HUES6 (cell line): ENCODE data around the gene OMA1.

Source experiments
- H3K27ac ChIP-seq: 2 replicates; pipeline ENCODE4 v1.7.0; 2013; ENCODE audit warnings: low read depth, mild to moderate bottlenecking, low read length, inconsistent platforms
- H3K27me3 ChIP-seq: 2 replicates; pipeline ENCODE4 v1.6.1; 2013; ENCODE audit warnings: low read length; ENCODE audit not compliant: control insufficient read depth, insufficient read depth
- H3K36me3 ChIP-seq: 2 replicates; pipeline ENCODE4 v1.6.1; 2013; ENCODE audit warnings: low read length; ENCODE audit not compliant: control insufficient read depth, insufficient read depth
- H3K4me1 ChIP-seq: 2 replicates; pipeline ENCODE4 v1.6.1; 2013; ENCODE audit warnings: low read length; ENCODE audit not compliant: control insufficient read depth, insufficient read depth
- H3K4me3 ChIP-seq: 2 replicates; pipeline ENCODE4 v1.5.1; 2013; ENCODE audit warnings: low read depth, low read length
- H3K9ac ChIP-seq: one replicate; pipeline ENCODE4 v1.6.1; 2013; ENCODE audit warnings: mild to moderate bottlenecking, low read length
- H3K9me3 ChIP-seq: 2 replicates; pipeline ENCODE4 v1.6.1; 2013; ENCODE audit warnings: low read depth, low read length; ENCODE audit not compliant: control insufficient read depth, insufficient read depth

OMA1 gene

GRCh38 chr1:58481962-58482361, 64.6 kb downstream of the OMA1 start:
- no peaks in the 10 kb centered on the region for H3K4me1 ChIP-seq
- no peak overlapping the region for H3K9ac ChIP-seq
- no peaks in the 10 kb centered on the region; the same call in 1 of the 2 replicates for H3K9me3 ChIP-seq
- H3K27ac ChIP-seq, result no peak overlapping the region
- no peaks in the 10 kb centered on the region for H3K27me3 ChIP-seq
- no peaks in the 10 kb centered on the region for H3K36me3 ChIP-seq
- no peak overlapping the region for H3K4me3 ChIP-seq

DNA sequence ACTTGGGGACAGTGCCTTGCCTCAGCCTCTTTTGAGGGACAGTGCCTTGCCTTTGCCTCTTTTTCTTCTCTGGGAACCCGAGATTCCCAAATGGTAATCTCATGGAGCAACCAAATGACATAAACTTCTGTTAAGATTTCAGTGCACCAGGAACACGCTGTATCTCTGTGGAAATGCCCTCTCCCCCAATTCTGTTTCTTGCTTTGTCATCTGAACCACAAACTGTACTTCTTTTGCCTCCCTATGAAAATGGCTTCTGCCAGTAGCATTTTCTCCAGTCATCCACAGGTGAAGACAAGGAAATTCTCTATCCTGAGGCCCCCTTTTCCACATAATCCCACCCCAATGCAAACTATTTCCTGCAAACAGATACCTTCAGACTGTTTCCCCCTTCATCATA, 66.3 kb downstream of the OMA1 start:
- no peak overlapping the region for H3K27ac ChIP-seq
- no peak overlapping the region for H3K4me3 ChIP-seq
- no peaks in the 10 kb centered on the region for H3K27me3 ChIP-seq
- no peaks in the 10 kb centered on the region; the same call in 1 of the 2 replicates for H3K9me3 ChIP-seq
- H3K9ac ChIP-seq, result no peak overlapping the region
- no peaks in the 10 kb centered on the region for H3K4me1 ChIP-seq
- H3K36me3 ChIP-seq, result no peaks in the 10 kb centered on the region

DNA sequence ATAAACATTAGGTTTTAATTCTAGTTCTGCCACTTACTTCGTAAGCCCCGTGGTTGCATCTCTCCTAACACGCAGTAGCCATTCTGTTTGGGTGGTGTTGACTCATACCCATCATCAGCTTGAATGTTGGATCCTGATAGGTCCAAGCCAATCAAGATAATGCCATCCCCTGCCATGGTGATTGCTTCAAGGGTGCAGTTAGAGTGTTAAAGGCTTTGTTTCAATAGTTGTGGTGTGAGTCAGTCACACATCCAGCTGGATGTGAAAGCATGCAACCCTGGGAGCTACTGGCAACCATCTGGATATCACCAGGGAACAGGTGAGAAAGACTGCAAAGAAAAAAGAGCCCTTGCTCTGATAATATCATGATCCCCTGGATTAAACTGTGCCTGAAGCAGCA, 69.1 kb downstream of the OMA1 start:
- no peaks in the 10 kb centered on the region for H3K36me3 ChIP-seq
- H3K4me1 ChIP-seq, result peaks cover 3% of the 10 kb centered on the region; the same call in 1 of the 2 replicates
- H3K9me3 ChIP-seq, result no peaks in the 10 kb centered on the region; the same call in 1 of the 2 replicates
- H3K4me3 ChIP-seq, result no peak overlapping the region
- H3K27ac ChIP-seq, result no peak overlapping the region
- no peak overlapping the region for H3K9ac ChIP-seq
- no peaks in the 10 kb centered on the region for H3K27me3 ChIP-seq

- no peaks in the 10 kb centered on the region for H3K27me3 ChIP-seq
- H3K4me1 ChIP-seq, result peaks cover 3% of the 10 kb centered on the region; the same call in 1 of the 2 replicates
- no peak overlapping the region for H3K9ac ChIP-seq
- H3K27ac ChIP-seq, result no peak overlapping the region
- no peak overlapping the region for H3K4me3 ChIP-seq
- H3K9me3 ChIP-seq, result no peaks in the 10 kb centered on the region
- no peaks in the 10 kb centered on the region for H3K36me3 ChIP-seq
Observed at GRCh38 chr1:58476179-58476578, 70.3 kb downstream of the OMA1 start.

- no peaks in the 10 kb centered on the region for H3K9me3 ChIP-seq
- peaks cover 10% of the 10 kb centered on the region for H3K4me1 ChIP-seq
- H3K36me3 ChIP-seq, result no peaks in the 10 kb centered on the region
- no peak overlapping the region for H3K27ac ChIP-seq
- no peaks in the 10 kb centered on the region for H3K27me3 ChIP-seq
- H3K9ac ChIP-seq, result no peak overlapping the region
- H3K4me3 ChIP-seq, result no peak overlapping the region
Observed at GRCh38 chr1:58469476-58469875, 77.0 kb downstream of the OMA1 start.

- no peaks in the 10 kb centered on the region for H3K27me3 ChIP-seq
- H3K4me3 ChIP-seq, result no peak overlapping the region
- H3K4me1 ChIP-seq, result peaks cover 10% of the 10 kb centered on the region; the same call in 1 of the 2 replicates
- no peaks in the 10 kb centered on the region for H3K9me3 ChIP-seq
- no peak overlapping the region for H3K27ac ChIP-seq
- no peak overlapping the region for H3K9ac ChIP-seq
- H3K36me3 ChIP-seq, result no peaks in the 10 kb centered on the region
Observed at GRCh38 chr1:58469016-58469415, 77.5 kb downstream of the OMA1 start.

DNA sequence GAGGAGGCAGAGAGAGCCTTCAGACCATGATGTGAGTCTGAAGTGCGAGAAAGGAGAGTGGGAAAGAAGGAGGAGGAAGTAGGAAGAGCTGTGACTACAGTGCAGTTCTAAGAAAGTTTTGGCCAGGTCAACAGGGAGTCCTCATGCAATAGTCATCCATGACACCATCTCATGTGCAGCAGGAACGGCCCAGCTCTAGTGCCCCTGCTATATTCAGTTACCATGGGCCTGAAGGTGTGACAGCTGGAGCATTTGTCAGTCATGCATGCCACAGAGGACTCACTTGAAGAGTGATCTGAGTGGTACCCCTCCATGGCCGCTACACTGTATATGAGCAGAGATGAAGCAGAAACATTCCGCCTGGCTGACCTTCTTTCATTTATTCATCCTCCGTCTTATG, 77.9 kb downstream of the OMA1 start:
- no peak overlapping the region for H3K27ac ChIP-seq
- H3K4me3 ChIP-seq, result no peak overlapping the region
- H3K27me3 ChIP-seq, result no peaks in the 10 kb centered on the region
- no peak overlapping the region for H3K9ac ChIP-seq
- peaks cover 10% of the 10 kb centered on the region; the same call in 1 of the 2 replicates for H3K4me1 ChIP-seq
- no peaks in the 10 kb centered on the region for H3K36me3 ChIP-seq
- H3K9me3 ChIP-seq, result no peaks in the 10 kb centered on the region

DNA sequence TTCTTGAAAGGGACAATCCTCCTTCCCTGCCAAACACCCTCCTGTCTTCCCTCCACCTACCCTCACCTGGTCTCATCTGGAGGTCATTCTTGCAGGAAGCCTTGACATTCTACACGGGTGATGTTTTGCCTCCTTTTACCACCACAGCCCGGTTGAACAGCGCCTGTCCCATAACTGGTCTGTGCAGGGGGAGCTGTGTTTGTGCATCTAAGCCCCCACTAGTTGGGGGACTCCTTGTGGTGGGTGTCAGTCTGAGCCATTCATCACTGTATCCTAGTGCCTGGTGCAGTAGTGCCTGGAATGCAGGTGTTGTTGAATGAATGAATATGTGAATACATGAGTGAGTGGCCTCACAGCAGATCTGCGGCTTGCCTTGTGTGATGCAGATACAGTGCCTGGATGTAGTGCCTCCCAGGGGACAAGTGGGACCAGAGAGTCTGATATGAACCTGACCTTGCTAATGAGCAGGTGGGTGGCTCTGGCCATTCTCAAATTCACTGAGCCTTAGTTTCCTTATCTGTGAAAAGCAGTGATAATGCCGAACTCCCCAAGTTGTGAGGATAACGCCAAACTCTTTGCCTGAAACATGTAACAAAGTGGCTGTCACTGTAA, 79.8 kb downstream of the OMA1 start:
- H3K27me3 ChIP-seq, result no peaks in the 10 kb centered on the region
- peaks cover 10% of the 10 kb centered on the region; the same call in 1 of the 2 replicates for H3K4me1 ChIP-seq
- H3K36me3 ChIP-seq, result no peaks in the 10 kb centered on the region
- no peaks in the 10 kb centered on the region for H3K9me3 ChIP-seq
- H3K27ac ChIP-seq, result no peak overlapping the region
- no peak overlapping the region for H3K9ac ChIP-seq
- H3K4me3 ChIP-seq, result no peak overlapping the region

DNA sequence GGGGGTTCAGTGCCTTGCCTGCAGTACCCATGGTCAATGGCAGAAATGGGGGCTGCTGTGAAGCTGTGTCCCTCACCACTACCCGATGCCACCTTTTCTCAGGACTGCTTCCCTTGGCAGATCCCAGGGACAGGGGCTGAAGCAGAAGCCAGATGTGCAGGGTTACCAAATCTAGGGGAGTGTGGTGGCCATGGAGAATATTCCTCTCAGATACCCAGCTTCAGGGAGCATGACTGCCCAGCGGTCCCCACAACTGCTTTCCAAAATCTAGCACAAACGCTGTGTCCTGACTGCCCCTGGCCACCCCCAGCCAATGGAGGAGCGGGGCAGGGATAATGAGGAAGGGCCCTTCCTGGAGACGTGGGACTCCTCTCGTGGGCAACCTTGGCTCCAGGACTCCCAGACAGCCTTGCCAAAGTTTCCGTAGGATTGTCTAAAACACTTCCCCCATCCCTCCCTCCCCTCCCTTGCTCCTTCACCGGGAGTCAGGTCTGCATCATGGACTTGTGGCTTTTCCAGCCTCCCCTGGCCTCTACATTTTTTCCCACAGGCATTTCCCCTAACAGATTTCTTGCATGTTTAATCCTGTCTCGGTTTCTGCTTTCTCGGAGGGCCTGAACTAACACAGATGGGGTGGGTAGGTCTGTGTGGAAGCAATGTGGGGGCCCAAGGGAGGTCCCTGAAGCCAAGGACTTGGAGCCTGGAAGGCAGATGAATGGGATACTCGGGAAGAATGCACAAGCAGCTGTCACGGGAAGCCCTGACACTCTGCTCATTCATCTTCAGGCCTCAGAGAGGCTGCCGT, 80.5 kb downstream of the OMA1 start:
- Histone ChIP-seq H3K4me3 (no peak overlapping the region), H3K9ac (no peak overlapping the region), H3K36me3 (no peaks in the 10 kb centered on the region), H3K27ac (no peak overlapping the region), H3K9me3 (no peaks in the 10 kb centered on the region), H3K27me3 (no peaks in the 10 kb centered on the region), H3K4me1 (peaks cover 10% of the 10 kb centered on the region; the same call in 1 of the 2 replicates)

GRCh38 chr1:58465176-58465575, 81.3 kb downstream of the OMA1 start:
- Histone ChIP-seq H3K9me3 (no peaks in the 10 kb centered on the region), H3K4me1 (peaks cover 10% of the 10 kb centered on the region; the same call in 1 of the 2 replicates), H3K4me3 (no peak overlapping the region), H3K27me3 (no peaks in the 10 kb centered on the region), H3K27ac (no peak overlapping the region), H3K9ac (no peak overlapping the region), H3K36me3 (no peaks in the 10 kb centered on the region)

GRCh38 chr1:58460469-58460868, 86.1 kb downstream of the OMA1 start:
- H3K36me3 ChIP-seq, result no peaks in the 10 kb centered on the region
- H3K27me3 ChIP-seq, result no peaks in the 10 kb centered on the region
- no peak overlapping the region for H3K4me3 ChIP-seq
- H3K4me1 ChIP-seq, result no peaks in the 10 kb centered on the region
- no peak overlapping the region for H3K27ac ChIP-seq
- H3K9me3 ChIP-seq, result no peaks in the 10 kb centered on the region
- H3K9ac ChIP-seq, result no peak overlapping the region
